Iris pigment epithelial cell (primary cell): ENCODE results near the gene AP1G2.

Experiments
- DNase-seq: peaks from one replicate; pipeline ENCODE4 v3.0.0-alpha.2; 2011; ENCODE audit warnings: low read depth

AP1G2 gene

GRCh38 chr14:23558346-23559009 lies 9.1 kb downstream of the AP1G2 start:
- no peak for DNase-seq

GRCh38 chr14:23557946-23558345 lies 9.6 kb downstream of the AP1G2 start:
- no peak for DNase-seq

GRCh38 chr14:23557521-23557920 lies 10.1 kb downstream of the AP1G2 start:
- no peak for DNase-seq

- DNase-seq = no peak
Observed at GRCh38 chr14:23556700-23557440, 10.7 kb downstream of the AP1G2 start.

- DNase-seq = peak; percentile 90
Observed at GRCh38 chr14:23555882-23556699, 11.5 kb downstream of the AP1G2 start, which contains the start of gene THTPA. Gene THTPA, plus strand, starts transcription at chr14:23556271. Its CDS starts 487 bp downstream, at chr14:23556758.

GRCh38 chr14:23555533-23555881 lies 12.1 kb downstream of the AP1G2 start:
- no peak for DNase-seq

- DNase-seq = peak; percentile 42
Observed at GRCh38 chr14:23551266-23552028, 16.1 kb downstream of the AP1G2 start, which contains the start of gene ZFHX2. Gene ZFHX2, minus strand, starts transcription at chr14:23551765. Its CDS starts 16,440 bp downstream, at chr14:23535325.

- no peak for DNase-seq
Observed at GRCh38 chr14:23550812-23551265, 16.8 kb downstream of the AP1G2 start.

- no peak for DNase-seq
Observed at GRCh38 chr14:23550131-23550811, 17.3 kb downstream of the AP1G2 start.

GRCh38 chr14:23548351-23549318 lies 19.0 kb downstream of the AP1G2 start:
- DNase-seq = peak; percentile 59

GRCh38 chr14:23547924-23548323 lies 19.7 kb downstream of the AP1G2 start:
- DNase-seq = no peak

GRCh38 chr14:23546450-23547035 lies 21.0 kb downstream of the AP1G2 start:
- DNase-seq = no peak

- DNase-seq = no peak
Observed at GRCh38 chr14:23545740-23546365, 21.7 kb downstream of the AP1G2 start.

- DNase-seq = no peak
Observed at GRCh38 chr14:23544511-23545447, 22.8 kb downstream of the AP1G2 start.

GRCh38 chr14:23543403-23543802 lies 24.2 kb downstream of the AP1G2 start:
- DNase-seq = no peak

- no peak for DNase-seq
Observed at GRCh38 chr14:23542261-23542660, 25.3 kb downstream of the AP1G2 start.

- no peak for DNase-seq
Observed at GRCh38 chr14:23540141-23540469, 27.5 kb downstream of the AP1G2 start.
